Prostate gland (tissue), 2 donors: ENCODE measurements around the gene MRTO4.

Source experiments
- POLR2A ChIP-seq: fragments of 450-650 bp; IDR thresholded peaks from one replicate; pipeline ENCODE4 v1.6.1; 2016; ENCODE audit warnings: antibody characterized with exemption, mild to moderate bottlenecking
- TF ChIP-seq, protein P1 (sequence below), 4 experiments: fragments of 200-600 bp in 2 of 4; fragments of 450-650 bp in 2 of 4; sonication (generic) in 2 of 4; IDR thresholded peaks; 1 replicate in 3 of 4; 2 replicates in 1 of 4; pipeline ENCODE4 v1.5.1; 2016 to 2019; ENCODE audit warnings: antibody characterized with exemption in 4 of 4, mild to moderate bottlenecking in 2 of 4, moderate library complexity in 2 of 4

DNA sequence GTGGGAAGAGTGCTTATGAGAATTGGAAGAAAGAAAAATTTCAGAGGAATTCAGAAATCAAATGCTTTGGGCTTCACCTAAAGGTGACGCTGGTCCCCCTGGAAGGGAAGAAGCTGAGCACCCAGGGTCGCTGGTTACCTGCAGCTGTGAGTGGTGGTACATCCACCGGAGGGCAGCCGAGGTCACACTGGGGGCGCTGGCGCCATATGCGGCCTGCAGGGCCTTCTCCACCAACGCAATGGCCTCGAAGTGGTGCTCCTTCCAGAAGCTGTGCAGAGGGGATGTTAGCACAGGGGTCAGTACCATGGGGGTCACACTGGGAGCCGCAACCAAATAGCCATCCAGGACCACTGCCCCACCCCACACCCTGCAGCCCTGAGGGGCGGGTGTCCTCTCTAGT is 54.3 kb downstream of the MRTO4 start:
- TF ChIP-seq, protein P1, sequence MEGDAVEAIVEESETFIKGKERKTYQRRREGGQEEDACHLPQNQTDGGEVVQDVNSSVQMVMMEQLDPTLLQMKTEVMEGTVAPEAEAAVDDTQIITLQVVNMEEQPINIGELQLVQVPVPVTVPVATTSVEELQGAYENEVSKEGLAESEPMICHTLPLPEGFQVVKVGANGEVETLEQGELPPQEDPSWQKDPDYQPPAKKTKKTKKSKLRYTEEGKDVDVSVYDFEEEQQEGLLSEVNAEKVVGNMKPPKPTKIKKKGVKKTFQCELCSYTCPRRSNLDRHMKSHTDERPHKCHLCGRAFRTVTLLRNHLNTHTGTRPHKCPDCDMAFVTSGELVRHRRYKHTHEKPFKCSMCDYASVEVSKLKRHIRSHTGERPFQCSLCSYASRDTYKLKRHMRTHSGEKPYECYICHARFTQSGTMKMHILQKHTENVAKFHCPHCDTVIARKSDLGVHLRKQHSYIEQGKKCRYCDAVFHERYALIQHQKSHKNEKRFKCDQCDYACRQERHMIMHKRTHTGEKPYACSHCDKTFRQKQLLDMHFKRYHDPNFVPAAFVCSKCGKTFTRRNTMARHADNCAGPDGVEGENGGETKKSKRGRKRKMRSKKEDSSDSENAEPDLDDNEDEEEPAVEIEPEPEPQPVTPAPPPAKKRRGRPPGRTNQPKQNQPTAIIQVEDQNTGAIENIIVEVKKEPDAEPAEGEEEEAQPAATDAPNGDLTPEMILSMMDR (IDR thresholded peaks at IDR 0.05) = no peak
- TF ChIP-seq POLR2A = no peak
